Measurements from ENCODE around the gene C5AR2.
"Not testable (repeated sequence)": the region's sequence is repeated elsewhere in the genome, so short reads cannot be mapped to it uniquely, and the experiment has no call there.

Gene C5AR2

GRCh38 chr19:47330466-47330869 is 1.5 kb upstream of the C5AR2 start:
- Histone ChIP-seq H3K27me3 (peaks cover 5% of the 10 kb centered on the region; the same call in 1 of the 2 replicates), H3K9me3 (no peaks in the 10 kb centered on the region), H3K4me1 (no peaks in the 10 kb centered on the region), H3K36me3 (no peaks in the 10 kb centered on the region), H3K4me3 (ENCODE audit: low read depth, low read length) (no peak overlapping the region)
- DNase-seq, result no peak
- TF ChIP-seq CTCF (IDR thresholded peaks at IDR 0.05; ENCODE audit: low read depth, low read length), result no peak

GRCh38 chr19:47331490-47331889 is 485 bp upstream of the C5AR2 start:
- no peak for TF ChIP-seq CTCF (IDR thresholded peaks at IDR 0.05; ENCODE audit: low read depth, low read length)
- Histone ChIP-seq H3K27me3 (no peaks in the 10 kb centered on the region), H3K4me1 (no peaks in the 10 kb centered on the region), H3K36me3 (no peaks in the 10 kb centered on the region), H3K9me3 (no peaks in the 10 kb centered on the region), H3K4me3 (ENCODE audit: low read depth, low read length) (no peak overlapping the region)
- no peak for DNase-seq

GRCh38 chr19:47336765-47337718 is 5.1 kb downstream of the C5AR2 start:
- H3K36me3 ChIP-seq; DNase-seq; H3K9me3 ChIP-seq; H3K4me3 ChIP-seq (ENCODE audit: low read depth, low read length); H3K27me3 ChIP-seq; H3K4me1 ChIP-seq: not testable (repeated sequence)

GRCh38 chr19:47339196-47339880 is 7.4 kb downstream of the C5AR2 start:
- Histone ChIP-seq H3K36me3 (no peaks in the 10 kb centered on the region), H3K9me3 (no peaks in the 10 kb centered on the region), H3K4me3 (ENCODE audit: low read depth, low read length) (no peak overlapping the region), H3K27me3 (no peaks in the 10 kb centered on the region), H3K4me1 (no peaks in the 10 kb centered on the region)
- no peak for TF ChIP-seq CTCF (IDR thresholded peaks at IDR 0.05; ENCODE audit: low read depth, low read length)
- no peak for DNase-seq

- Histone ChIP-seq H3K36me3 (no peaks in the 10 kb centered on the region), H3K9me3 (no peaks in the 10 kb centered on the region), H3K4me3 (ENCODE audit: low read depth, low read length) (no peak overlapping the region), H3K4me1 (no peaks in the 10 kb centered on the region), H3K27me3 (no peaks in the 10 kb centered on the region)
- DNase-seq, result no peak
- no peak for TF ChIP-seq CTCF (IDR thresholded peaks at IDR 0.05; ENCODE audit: low read depth, low read length)
Measured at GRCh38 chr19:47340477-47341208, 8.7 kb downstream of the C5AR2 start.

- TF ChIP-seq CTCF (IDR thresholded peaks at IDR 0.05; ENCODE audit: low read depth, low read length), result no peak
- no peaks in the 10 kb centered on the region for H3K27me3 ChIP-seq
- H3K9me3 ChIP-seq, result no peaks in the 10 kb centered on the region
- no peaks in the 10 kb centered on the region for H3K4me1 ChIP-seq
- no peak overlapping the region for H3K4me3 ChIP-seq (ENCODE audit: low read depth, low read length)
- no peak for DNase-seq
- H3K36me3 ChIP-seq, result no peaks in the 10 kb centered on the region
Measured at GRCh38 chr19:47341734-47342133, 9.8 kb downstream of the C5AR2 start.
